Prostate gland (tissue), 2 donors: ENCODE results near the gene HECW1.

Experiments
- POLR2A ChIP-seq: fragments of 450-650 bp; IDR thresholded peaks from one replicate; pipeline ENCODE4 v1.6.1; 2016; ENCODE audit warnings: antibody characterized with exemption, mild to moderate bottlenecking
- POLR2AphosphoS5 ChIP-seq: sonication (generic); formaldehyde crosslinking; IDR thresholded peaks from one replicate; pipeline ENCODE4 v1.6.1; 2017; ENCODE audit warnings: antibody characterized with exemption
- TF ChIP-seq, protein P1 (sequence below), 4 experiments: fragments of 200-600 bp in 2 of 4; fragments of 450-650 bp in 2 of 4; sonication (generic) in 2 of 4; IDR thresholded peaks; 1 replicate in 3 of 4; 2 replicates in 1 of 4; pipeline ENCODE4 v1.5.1; 2016 to 2019; ENCODE audit warnings: antibody characterized with exemption in 4 of 4, mild to moderate bottlenecking in 2 of 4, moderate library complexity in 2 of 4

DNA sequence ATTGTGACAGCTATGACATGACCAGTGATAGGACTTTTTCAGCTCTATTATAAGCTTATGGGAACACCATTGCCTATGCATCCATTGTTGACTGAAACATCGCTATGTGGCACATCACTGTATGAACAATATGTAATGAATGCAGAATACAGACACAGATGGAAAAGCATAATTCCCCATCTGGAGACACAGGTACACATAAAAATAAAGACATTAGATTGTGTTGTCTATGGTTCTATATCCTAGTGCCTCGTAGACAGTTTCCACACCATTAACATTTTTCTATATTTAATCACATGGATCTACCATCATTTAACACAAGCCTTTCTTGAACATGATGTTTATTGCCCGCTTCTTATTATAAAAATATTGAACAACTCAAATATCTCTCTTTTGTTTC, 374.2 kb downstream of the HECW1 start:
- TF ChIP-seq, protein P1, sequence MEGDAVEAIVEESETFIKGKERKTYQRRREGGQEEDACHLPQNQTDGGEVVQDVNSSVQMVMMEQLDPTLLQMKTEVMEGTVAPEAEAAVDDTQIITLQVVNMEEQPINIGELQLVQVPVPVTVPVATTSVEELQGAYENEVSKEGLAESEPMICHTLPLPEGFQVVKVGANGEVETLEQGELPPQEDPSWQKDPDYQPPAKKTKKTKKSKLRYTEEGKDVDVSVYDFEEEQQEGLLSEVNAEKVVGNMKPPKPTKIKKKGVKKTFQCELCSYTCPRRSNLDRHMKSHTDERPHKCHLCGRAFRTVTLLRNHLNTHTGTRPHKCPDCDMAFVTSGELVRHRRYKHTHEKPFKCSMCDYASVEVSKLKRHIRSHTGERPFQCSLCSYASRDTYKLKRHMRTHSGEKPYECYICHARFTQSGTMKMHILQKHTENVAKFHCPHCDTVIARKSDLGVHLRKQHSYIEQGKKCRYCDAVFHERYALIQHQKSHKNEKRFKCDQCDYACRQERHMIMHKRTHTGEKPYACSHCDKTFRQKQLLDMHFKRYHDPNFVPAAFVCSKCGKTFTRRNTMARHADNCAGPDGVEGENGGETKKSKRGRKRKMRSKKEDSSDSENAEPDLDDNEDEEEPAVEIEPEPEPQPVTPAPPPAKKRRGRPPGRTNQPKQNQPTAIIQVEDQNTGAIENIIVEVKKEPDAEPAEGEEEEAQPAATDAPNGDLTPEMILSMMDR (IDR thresholded peaks at IDR 0.05), result no peak
- TF ChIP-seq POLR2A (no peak), POLR2AphosphoS5 (no peak)
